IPS-15b (cell line): ENCODE results near the gene AGTR1.

Source experiments
- H3K27me3 ChIP-seq: one replicate; pipeline ENCODE4 v1.6.1; 2013; ENCODE audit warnings: low read length; ENCODE audit not compliant: control insufficient read depth, insufficient read depth
- H3K36me3 ChIP-seq: one replicate; pipeline ENCODE4 v1.6.1; 2013; ENCODE audit warnings: low read length; ENCODE audit not compliant: control insufficient read depth, insufficient read depth
- H3K4me1 ChIP-seq: one replicate; pipeline ENCODE4 v1.6.1; 2013; ENCODE audit warnings: mild to moderate bottlenecking, low read length; ENCODE audit not compliant: control insufficient read depth, insufficient read depth
- H3K4me3 ChIP-seq: one replicate; pipeline ENCODE4 v1.5.1; 2013; ENCODE audit warnings: low read depth, low read length
- H3K9ac ChIP-seq: one replicate; pipeline ENCODE4 v1.6.1; 2013; ENCODE audit warnings: low read depth, mild to moderate bottlenecking, low read length
- H3K9me3 ChIP-seq: one replicate; pipeline ENCODE4 v1.6.1; 2013; ENCODE audit warnings: mild to moderate bottlenecking, low read length; ENCODE audit not compliant: control insufficient read depth, insufficient read depth

AGTR1 gene

GRCh38 chr3:148697306-148698189 lies at the start of gene AGTR1:
AGTR1 (plus strand) TSS chr3:148697903; CDS start chr3:148741036, 43,133 bp downstream.
- Histone ChIP-seq H3K27me3 (peaks cover 45% of the 10 kb centered on the region), H3K9ac (no peak within 1 kb of the TSS)

GRCh38 chr3:148648685-148649352 lies 48.9 kb upstream of the AGTR1 start:
- Histone ChIP-seq H3K9me3 (peaks cover 3% of the 10 kb centered on the region), H3K27me3 (no peaks in the 10 kb centered on the region), H3K36me3 (no peaks in the 10 kb centered on the region), H3K9ac (no peak overlapping the region), H3K4me3 (no peak overlapping the region), H3K4me1 (no peaks in the 10 kb centered on the region)

More at GRCh38 chr3:148697306-148698189, at the start of gene AGTR1:
- Histone ChIP-seq H3K4me3 (peak within 1 kb of the TSS; percentile 55), H3K9me3 (no peaks in the 10 kb centered on the region), H3K36me3 (no peaks in the 10 kb centered on the region), H3K4me1 (no peaks in the 10 kb centered on the region)

DNA sequence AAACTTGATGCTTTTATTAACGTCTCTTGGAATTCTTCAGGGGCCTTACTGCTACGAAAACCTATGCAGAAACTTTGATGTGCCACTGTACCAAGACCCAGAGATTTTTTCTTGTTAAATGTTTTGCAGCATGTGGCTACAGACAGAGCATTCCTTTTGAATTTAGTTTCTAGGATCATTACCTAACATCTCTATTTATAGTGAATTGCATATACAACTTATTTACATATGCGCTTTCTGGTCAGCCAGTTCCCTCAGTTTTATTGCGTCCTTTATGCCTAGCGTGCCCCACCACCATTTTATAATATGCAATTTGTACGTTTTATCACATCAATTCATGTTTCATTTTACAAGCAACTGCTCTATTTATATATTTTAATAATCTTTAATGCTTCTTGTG lies 46.2 kb upstream of the AGTR1 start:
- Histone ChIP-seq H3K9ac (no peak overlapping the region), H3K4me3 (no peak overlapping the region), H3K27me3 (no peaks in the 10 kb centered on the region), H3K4me1 (no peaks in the 10 kb centered on the region), H3K36me3 (no peaks in the 10 kb centered on the region), H3K9me3 (no peaks in the 10 kb centered on the region)

GRCh38 chr3:148654433-148654832 lies 43.3 kb upstream of the AGTR1 start:
- Histone ChIP-seq H3K36me3 (no peaks in the 10 kb centered on the region), H3K4me3 (no peak overlapping the region), H3K9ac (no peak overlapping the region), H3K4me1 (no peaks in the 10 kb centered on the region), H3K27me3 (no peaks in the 10 kb centered on the region), H3K9me3 (no peaks in the 10 kb centered on the region)

GRCh38 chr3:148657470-148657869 lies 40.2 kb upstream of the AGTR1 start:
- Histone ChIP-seq H3K4me3 (no peak overlapping the region), H3K9ac (no peak overlapping the region), H3K36me3 (no peaks in the 10 kb centered on the region), H3K27me3 (no peaks in the 10 kb centered on the region), H3K4me1 (no peaks in the 10 kb centered on the region), H3K9me3 (no peaks in the 10 kb centered on the region)

DNA sequence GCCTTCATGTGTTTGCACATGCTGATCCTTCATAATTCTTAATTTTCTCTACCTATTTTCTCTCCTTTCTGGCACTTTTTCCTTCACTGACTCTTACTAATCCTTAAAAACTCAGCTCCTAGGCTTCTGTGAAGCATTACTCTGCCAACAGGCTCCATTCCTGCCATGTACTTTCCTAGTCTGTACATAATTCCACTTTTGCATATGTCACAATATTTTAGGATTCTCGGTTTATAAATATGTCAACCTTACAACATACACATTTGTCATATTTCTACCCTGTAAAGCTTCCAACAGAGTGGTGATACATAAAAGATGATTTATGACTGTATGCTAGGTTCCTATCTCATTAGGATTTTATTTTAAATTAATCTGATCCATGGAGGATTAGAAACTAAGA lies 38.2 kb upstream of the AGTR1 start:
- Histone ChIP-seq H3K9ac (no peak overlapping the region), H3K4me3 (no peak overlapping the region), H3K36me3 (no peaks in the 10 kb centered on the region), H3K27me3 (no peaks in the 10 kb centered on the region), H3K4me1 (no peaks in the 10 kb centered on the region), H3K9me3 (no peaks in the 10 kb centered on the region)

- Histone ChIP-seq H3K9ac (no peak overlapping the region), H3K9me3 (no peaks in the 10 kb centered on the region), H3K27me3 (no peaks in the 10 kb centered on the region)
Observed at GRCh38 chr3:148680289-148680688, 17.4 kb upstream of the AGTR1 start.

GRCh38 chr3:148681080-148681479 lies 16.6 kb upstream of the AGTR1 start:
- Histone ChIP-seq H3K27me3 (no peaks in the 10 kb centered on the region), H3K9ac (no peak overlapping the region), H3K36me3 (no peaks in the 10 kb centered on the region), H3K4me1 (no peaks in the 10 kb centered on the region), H3K4me3 (no peak overlapping the region), H3K9me3 (no peaks in the 10 kb centered on the region)

More at GRCh38 chr3:148680289-148680688, 17.4 kb upstream of the AGTR1 start:
- no peak overlapping the region for H3K4me3 ChIP-seq
- no peaks in the 10 kb centered on the region for H3K36me3 ChIP-seq
- no peaks in the 10 kb centered on the region for H3K4me1 ChIP-seq

GRCh38 chr3:148682997-148683396 lies 14.7 kb upstream of the AGTR1 start:
- no peak overlapping the region for H3K4me3 ChIP-seq
- H3K9me3 ChIP-seq, result no peaks in the 10 kb centered on the region
- H3K4me1 ChIP-seq, result no peaks in the 10 kb centered on the region
- H3K9ac ChIP-seq, result no peak overlapping the region
- H3K36me3 ChIP-seq, result no peaks in the 10 kb centered on the region
- H3K27me3 ChIP-seq, result no peaks in the 10 kb centered on the region

- Histone ChIP-seq H3K27me3 (peaks cover 28% of the 10 kb centered on the region), H3K9ac (no peak overlapping the region), H3K9me3 (no peaks in the 10 kb centered on the region), H3K4me3 (no peak overlapping the region), H3K36me3 (no peaks in the 10 kb centered on the region), H3K4me1 (no peaks in the 10 kb centered on the region)
Observed at GRCh38 chr3:148694116-148694515, 3.6 kb upstream of the AGTR1 start.

DNA sequence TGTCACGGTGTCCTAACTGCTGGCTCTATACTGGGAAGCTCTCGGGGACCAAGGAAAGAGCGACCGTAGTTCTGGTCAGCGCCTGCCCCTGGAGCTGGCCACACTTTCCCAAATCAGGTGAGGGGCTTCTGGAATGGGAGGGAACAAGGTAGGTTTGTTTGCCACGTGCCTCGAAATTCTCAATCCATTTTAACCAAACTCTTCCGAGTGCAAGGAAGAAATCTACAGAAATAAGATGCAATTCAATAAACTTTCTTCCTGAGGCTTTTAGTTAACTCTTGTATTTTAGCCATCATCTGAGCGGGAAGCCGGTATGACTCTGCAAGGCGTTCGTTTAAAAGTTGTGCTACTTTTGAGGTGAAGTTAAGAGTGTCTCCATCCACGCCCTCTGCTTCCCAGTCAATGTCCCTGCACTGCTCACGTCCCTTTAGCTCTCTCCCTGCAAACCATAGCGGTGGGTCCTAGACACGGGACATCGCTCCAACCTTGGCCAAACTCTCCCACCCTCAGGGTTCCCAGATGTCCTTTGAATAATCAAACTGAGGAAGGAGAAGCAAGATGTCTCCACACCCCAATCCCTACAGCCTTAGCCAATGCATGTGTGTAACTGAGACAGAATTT lies 597 bp downstream of the AGTR1 start:
- Histone ChIP-seq H3K27me3 (peaks cover 45% of the 10 kb centered on the region), H3K9ac (no peak overlapping the region), H3K4me3 (peak overlapping the region; percentile 55), H3K4me1 (no peaks in the 10 kb centered on the region), H3K36me3 (no peaks in the 10 kb centered on the region), H3K9me3 (no peaks in the 10 kb centered on the region)
